GM19023 (cell line): Measurements from ENCODE around the gene MSH5.

Experiments
- ATAC-seq: cut with Tn5 transposase; IDR thresholded peaks from one replicate; pipeline ENCODE4 v1.9.1; 2021; ENCODE audit warnings: mild to moderate bottlenecking, moderate library complexity; ENCODE audit not compliant: unreplicated experiment

Gene MSH5

GRCh38 chr6:31750411-31751022, 10.7 kb downstream of the MSH5 start:
- no peak for ATAC-seq

DNA sequence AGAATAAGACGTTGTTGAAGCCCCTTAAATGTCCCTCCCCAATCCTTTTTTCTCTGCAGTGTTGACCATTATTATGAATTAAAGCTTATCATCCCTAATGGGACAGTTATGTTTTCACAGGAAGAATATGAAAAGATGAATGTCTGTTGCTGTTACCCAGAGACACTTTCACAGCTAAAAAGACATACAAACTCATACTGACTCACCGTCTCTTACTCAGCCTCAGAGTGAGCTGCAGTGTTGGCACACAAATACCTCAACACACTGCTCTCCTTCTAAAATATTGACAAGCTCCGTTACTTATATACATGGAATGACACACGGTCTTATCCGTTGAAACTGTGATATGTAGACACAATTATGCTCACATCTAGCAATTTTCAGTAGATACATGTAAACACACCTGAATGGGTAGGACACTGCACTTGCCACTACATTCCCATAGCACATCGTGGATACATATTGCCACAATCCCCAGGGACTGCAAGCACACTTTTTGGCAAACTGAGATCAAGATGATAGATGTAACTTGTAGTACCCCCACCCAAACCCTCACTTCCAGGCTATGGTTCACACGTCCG, 13.0 kb downstream of the MSH5 start:
- ATAC-seq, result no peak

DNA sequence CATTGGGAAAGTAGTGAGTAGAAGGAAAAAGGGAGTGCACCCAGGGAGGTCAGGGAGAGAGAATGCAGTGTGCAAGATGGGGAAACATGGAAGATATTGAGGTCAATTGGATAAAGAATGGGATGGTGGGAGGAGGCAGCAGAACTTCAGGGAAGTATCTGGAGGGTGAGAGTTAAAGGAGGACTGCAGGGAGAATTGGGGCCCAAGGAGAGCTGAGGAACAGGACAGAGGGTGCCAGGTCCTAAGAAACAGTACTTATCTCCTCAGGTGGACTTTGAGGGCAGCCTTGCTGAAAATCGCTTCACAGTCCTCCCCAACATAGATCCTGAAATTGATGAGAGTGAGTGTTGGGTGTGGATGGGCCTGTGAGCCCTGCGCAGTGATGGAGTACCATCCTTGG, 18.5 kb downstream of the MSH5 start:
- no peak for ATAC-seq

GRCh38 chr6:31760790-31761189, 21.0 kb downstream of the MSH5 start:
- no peak for ATAC-seq

- ATAC-seq, result no peak
These were observed 21.5 kb downstream of the MSH5 start for GRCh38 chr6:31761343-31761742.

- ATAC-seq, result no peak
These were observed 22.6 kb downstream of the MSH5 start, which contains the start of gene SAPCD1 for GRCh38 chr6:31762356-31762755. Gene SAPCD1, plus strand, starts transcription at chr6:31762656. Its CDS starts 399 bp downstream, at chr6:31763055.

DNA sequence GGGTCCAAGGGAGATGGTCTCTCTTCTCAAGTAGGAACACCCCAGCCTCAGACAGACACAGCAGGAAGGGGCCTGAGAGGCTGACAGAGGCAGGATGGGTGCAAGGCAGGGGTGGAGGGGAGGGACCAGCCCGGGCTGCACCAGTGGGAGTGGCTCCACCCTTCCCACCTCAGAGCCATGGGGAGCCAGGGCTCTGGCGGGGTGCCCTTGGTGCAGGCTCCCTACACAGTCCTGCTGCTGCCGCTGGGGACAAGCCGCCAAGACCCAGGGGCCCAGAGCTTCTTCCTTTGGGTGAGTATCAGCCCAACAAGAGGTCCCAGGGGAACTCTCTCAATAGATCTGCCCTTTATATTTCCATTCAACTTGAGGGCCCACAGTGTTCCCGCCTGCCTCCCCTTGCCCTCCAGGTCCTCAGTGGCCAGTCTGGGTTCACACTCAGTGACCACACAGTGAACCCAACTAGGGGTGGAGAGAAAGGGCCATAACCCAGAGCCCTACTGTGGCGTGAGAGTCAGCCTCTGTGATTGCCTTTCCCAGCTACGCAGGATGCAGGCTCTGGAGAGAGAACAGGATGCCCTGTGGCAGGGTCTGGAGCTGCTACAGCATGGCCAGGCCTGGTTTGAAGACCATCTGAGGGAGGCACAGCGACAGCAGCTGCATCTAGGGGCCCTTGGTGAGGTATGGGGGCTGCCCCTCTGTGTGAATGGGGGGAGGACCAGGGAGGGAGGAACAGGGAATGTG, 23.2 kb downstream of the MSH5 start:
- no peak for ATAC-seq

DNA sequence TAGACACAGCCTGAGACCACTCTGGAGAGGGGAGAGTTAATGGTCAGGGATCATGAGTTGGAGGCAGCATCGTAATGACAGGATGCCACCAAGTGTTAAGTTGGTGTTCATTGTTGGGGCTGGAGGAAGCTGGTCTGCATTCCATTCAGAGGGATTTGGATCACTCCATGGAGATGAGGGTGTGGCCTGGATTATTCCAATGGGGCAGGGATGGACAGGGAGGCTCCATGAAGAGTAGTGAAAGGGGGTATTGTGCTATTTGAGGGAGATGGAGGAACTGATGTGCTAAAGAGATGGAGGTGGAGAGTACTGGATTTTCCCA, 23.8 kb downstream of the MSH5 start:
- no peak for ATAC-seq

GRCh38 chr6:31764198-31764597, 24.4 kb downstream of the MSH5 start:
- no peak for ATAC-seq

- no peak for ATAC-seq
These were observed 25.7 kb downstream of the MSH5 start for GRCh38 chr6:31765559-31765909.

GRCh38 chr6:31765910-31766794, 26.3 kb downstream of the MSH5 start:
- ATAC-seq, result no peak

DNA sequence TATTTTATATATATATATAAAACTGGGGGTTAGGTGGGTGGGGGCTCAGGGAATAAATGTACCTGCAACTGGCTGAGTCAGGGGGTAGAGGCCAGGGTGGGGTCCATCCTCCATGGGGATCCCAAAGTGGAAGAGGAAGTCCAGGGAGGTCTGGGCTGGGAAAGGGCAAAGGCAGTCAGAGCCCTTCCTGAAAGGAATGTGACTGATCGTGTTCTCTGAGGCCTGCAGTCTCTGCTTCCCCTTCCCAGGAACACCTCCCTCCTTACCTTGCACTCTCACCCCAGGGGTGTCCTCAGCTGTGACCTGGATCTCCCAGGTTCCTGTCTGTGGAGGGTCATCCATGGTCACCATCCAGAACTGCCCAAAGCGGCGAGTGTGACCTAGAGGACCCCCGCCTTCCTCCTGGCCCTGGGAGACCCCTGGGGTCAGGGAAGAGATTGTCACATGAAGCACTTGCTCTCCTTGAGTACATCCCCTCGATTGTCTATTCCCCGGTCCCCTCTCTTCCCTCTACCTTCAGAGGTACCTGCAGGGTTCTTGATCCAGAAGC, 27.4 kb downstream of the MSH5 start:
- ATAC-seq, result no peak

- ATAC-seq, result no peak
These were observed 28.8 kb downstream of the MSH5 start for GRCh38 chr6:31768363-31769257.

DNA sequence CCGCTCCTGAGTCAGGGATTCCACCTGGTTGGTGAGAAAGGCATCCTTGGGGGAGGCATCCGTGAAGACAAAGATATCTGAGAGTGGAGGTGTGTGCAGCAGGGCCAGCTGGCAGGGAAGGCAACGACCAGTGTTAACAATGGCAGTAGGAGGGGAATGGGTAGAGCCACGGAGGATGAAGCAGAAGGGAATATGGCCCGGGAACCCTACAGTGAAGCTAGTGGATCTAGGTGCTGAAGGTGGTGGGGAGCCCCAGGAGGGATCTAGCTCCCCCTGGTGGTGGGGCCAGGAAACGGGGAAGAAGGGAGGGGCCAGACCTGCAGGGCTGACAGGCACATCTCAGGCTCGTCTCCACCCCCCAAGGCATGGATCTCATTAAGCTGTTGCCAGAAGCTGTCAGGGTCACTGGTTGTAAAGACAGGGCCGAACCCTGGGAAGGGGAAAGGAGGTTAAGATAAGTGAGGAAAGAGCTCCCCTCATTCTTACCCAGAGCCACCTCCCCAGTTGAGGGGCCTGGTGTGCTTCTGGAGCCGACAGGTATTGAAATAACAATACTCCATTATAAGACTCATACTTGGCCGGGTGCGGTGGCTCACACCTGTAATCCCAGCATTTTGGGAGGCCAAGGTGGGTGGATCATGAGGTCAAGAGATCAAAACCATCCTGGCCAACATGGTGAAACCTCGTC, 30.0 kb downstream of the MSH5 start:
- no peak for ATAC-seq

- no peak for ATAC-seq
These were observed 31.1 kb downstream of the MSH5 start for GRCh38 chr6:31770860-31771259.

DNA sequence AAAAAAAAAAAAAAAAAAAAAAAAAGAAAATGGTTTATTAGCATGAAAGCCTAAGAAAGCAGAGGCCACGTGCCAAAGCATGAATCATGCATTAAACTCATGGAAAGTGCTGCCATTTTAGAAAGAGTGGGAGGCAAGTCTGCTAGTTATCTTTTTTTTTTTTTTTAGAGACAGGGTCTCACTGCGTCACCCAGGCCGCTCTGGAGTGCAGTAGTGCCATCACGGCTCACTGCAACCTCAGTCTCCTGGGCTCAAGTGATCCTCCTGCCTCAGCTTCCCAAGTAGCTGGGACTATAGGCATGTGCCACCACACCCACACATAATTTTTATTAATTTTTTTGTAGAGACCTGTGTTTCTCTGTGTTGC, 32.2 kb downstream of the MSH5 start:
- ATAC-seq, result no peak

- ATAC-seq, result no peak
These were observed 35.4 kb downstream of the MSH5 start for GRCh38 chr6:31775184-31775583.

GRCh38 chr6:31775633-31776484, 36.1 kb downstream of the MSH5 start:
- no peak for ATAC-seq

- ATAC-seq, result no peak
These were observed 36.7 kb downstream of the MSH5 start for GRCh38 chr6:31776485-31776988.
